Large intestine (tissue), 3 donors: ENCODE data around the gene CPSF4L. TPM values are rescaled to one million over a fixed set of nuclear protein-coding genes. Genes with fewer than 3 reads are reported as not detected.
"Not testable (repeated sequence)": the region's sequence is repeated elsewhere in the genome, so short reads cannot be mapped to it uniquely, and the experiment has no call there.

Source experiments
- DNase-seq, 2 donors: peaks; one replicate each; pipeline versions ENCODE4 v3.0.0 to v3.0.0-alpha.2; 2013
- H3K27ac ChIP-seq: one replicate; pipeline ENCODE4 v1.5.1; 2013; ENCODE audit warnings: low read length
- H3K27me3 ChIP-seq: 2 replicates; pipeline ENCODE4 v1.6.1; 2013; ENCODE audit warnings: low read length; ENCODE audit not compliant: control insufficient read depth, insufficient read depth
- H3K36me3 ChIP-seq: 2 replicates; pipeline ENCODE4 v1.6.1; 2013; ENCODE audit warnings: low read length; ENCODE audit not compliant: control insufficient read depth, insufficient read depth
- H3K4me1 ChIP-seq: one replicate; pipeline ENCODE4 v1.6.1; 2013; ENCODE audit warnings: low read length; ENCODE audit not compliant: control insufficient read depth, insufficient read depth
- H3K4me3 ChIP-seq: one replicate; pipeline ENCODE4 v1.5.1; 2013; ENCODE audit warnings: low read length
- H3K9me3 ChIP-seq: one replicate; pipeline ENCODE4 v1.6.1; 2013; ENCODE audit warnings: mild to moderate bottlenecking, low read depth, low read length, moderate library complexity; ENCODE audit not compliant: control insufficient read depth
- whole genome bisulfite sequencing: methylation state at CpG from one replicate; pipeline ENCODE4 v1.1.5; 2013; ENCODE audit warnings: low lambda C conversion rate; ENCODE audit not compliant: insufficient coverage; 5-methylcytosine and 5-hydroxymethylcytosine counted together
- polyA plus RNA-seq: library from polyadenylated mRNA; unstranded; fragments of 120-200 nt; gene quantifications from one replicate; pipeline ENCODE4 v1.2.1, GENCODE V29; 2013

CPSF4L gene
- polyA plus RNA-seq, 1 donor = 0.21 TPM

- peaks cover 3% of the 10 kb centered on the region for H3K4me1 ChIP-seq
- H3K36me3 ChIP-seq = no peaks in the 10 kb centered on the region
- H3K27ac ChIP-seq = no peak overlapping the region
- no peak for DNase-seq
- no peaks in the 10 kb centered on the region for H3K9me3 ChIP-seq
- 83% methylated on average over 1 of the region's 9 CpGs for WGBS
- H3K27me3 ChIP-seq = no peaks in the 10 kb centered on the region
- H3K4me3 ChIP-seq = no peak overlapping the region
These were observed 7.1 kb upstream of the CPSF4L start for GRCh38 chr17:73268582-73269328.

DNA sequence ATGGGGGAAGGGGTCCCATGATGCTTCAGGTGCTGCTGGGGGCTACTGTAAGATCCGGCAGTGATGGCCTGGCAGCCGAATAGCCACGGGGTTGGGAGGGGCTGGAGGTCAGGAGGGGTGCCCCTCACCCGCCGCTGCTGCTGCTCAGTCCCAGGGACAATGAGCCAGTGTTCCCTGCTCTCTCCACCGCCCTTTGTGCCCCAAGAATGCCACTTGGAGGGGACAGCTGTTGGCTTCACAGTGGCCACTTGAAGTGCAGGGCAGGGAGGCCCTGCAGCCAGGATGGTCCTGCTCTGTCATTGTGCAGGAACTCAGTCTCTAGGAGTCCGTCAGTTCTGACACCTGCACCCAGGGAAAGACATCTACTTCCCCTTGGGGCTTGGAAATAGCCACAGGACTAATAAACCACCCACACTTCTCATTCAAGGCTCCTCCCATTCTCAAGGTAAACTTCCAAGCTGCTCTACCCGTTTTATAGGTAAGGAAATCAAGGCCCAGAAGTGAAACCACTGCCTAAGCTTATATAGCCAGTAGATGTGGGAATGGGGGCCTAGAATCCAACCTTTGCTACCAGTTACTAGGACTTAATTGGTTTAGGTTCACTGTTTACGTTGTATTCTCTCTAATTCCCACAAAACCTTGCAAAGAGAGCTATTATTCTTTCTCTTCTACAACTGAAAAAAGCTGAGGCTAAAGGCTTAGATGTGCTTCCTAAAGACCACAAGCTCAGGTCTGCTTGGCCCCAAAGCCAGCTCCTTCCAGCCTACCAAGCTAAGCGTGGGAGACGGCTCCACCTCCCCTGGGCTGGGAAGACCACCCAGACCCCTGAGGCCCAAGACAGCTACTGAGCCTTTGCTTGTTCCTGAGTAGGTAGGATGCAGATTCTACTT, 6.2 kb upstream of the CPSF4L start:
- H3K27me3 ChIP-seq = no peaks in the 10 kb centered on the region
- H3K27ac ChIP-seq = no peak overlapping the region
- H3K9me3 ChIP-seq = no peaks in the 10 kb centered on the region
- no CpG with 5 or more reads among the region's 11 CpGs for WGBS
- no peaks in the 10 kb centered on the region for H3K36me3 ChIP-seq
- no peak for DNase-seq
- H3K4me1 ChIP-seq = peaks cover 10% of the 10 kb centered on the region
- H3K4me3 ChIP-seq = no peak overlapping the region

- Histone ChIP-seq H3K4me1 (peaks cover 21% of the 10 kb centered on the region), H3K4me3 (no peak overlapping the region), H3K36me3 (no peaks in the 10 kb centered on the region), H3K27me3 (no peaks in the 10 kb centered on the region), H3K27ac (no peak overlapping the region), H3K9me3 (no peaks in the 10 kb centered on the region)
- no CpG with 5 or more reads among the region's 11 CpGs for WGBS
- no peak for DNase-seq
These were observed 5.1 kb upstream of the CPSF4L start for GRCh38 chr17:73266796-73267195.

- Histone ChIP-seq H3K9me3 (no peaks in the 10 kb centered on the region), H3K36me3 (no peaks in the 10 kb centered on the region), H3K27me3 (no peaks in the 10 kb centered on the region), H3K27ac (no peak overlapping the region), H3K4me1 (peaks cover 27% of the 10 kb centered on the region), H3K4me3 (no peak overlapping the region)
- 80% methylated on average over 2 of the region's 24 CpGs for WGBS
- DNase-seq = no peak
These were observed 4.3 kb upstream of the CPSF4L start for GRCh38 chr17:73265646-73266640.

DNA sequence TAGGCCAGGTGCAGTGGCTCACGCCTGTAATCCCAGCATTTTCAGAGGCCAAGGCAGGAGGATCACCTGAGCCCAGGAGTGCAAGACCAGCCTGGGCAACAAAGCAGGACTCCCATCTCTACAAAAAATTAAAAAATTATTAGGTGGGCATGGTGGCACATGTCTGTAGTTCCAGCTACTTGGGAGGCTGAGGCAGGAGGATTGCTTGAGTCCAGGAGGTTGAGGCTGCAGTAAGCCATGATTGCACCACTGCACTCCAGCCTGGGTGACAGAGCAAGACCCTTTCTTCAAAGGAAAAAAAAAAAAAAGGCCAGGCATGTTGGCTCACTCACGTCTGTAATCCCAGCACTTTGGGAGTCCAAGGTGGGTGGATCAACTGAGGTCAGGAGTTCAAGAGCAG, 2.8 kb upstream of the CPSF4L start:
- H3K4me1 ChIP-seq = peaks cover 28% of the 10 kb centered on the region
- H3K27me3 ChIP-seq, H3K4me3 ChIP-seq, H3K9me3 ChIP-seq, DNase-seq, H3K27ac ChIP-seq, H3K36me3 ChIP-seq: not testable (repeated sequence)
- WGBS = no CpG with 5 or more reads among the region's 2 CpGs

DNA sequence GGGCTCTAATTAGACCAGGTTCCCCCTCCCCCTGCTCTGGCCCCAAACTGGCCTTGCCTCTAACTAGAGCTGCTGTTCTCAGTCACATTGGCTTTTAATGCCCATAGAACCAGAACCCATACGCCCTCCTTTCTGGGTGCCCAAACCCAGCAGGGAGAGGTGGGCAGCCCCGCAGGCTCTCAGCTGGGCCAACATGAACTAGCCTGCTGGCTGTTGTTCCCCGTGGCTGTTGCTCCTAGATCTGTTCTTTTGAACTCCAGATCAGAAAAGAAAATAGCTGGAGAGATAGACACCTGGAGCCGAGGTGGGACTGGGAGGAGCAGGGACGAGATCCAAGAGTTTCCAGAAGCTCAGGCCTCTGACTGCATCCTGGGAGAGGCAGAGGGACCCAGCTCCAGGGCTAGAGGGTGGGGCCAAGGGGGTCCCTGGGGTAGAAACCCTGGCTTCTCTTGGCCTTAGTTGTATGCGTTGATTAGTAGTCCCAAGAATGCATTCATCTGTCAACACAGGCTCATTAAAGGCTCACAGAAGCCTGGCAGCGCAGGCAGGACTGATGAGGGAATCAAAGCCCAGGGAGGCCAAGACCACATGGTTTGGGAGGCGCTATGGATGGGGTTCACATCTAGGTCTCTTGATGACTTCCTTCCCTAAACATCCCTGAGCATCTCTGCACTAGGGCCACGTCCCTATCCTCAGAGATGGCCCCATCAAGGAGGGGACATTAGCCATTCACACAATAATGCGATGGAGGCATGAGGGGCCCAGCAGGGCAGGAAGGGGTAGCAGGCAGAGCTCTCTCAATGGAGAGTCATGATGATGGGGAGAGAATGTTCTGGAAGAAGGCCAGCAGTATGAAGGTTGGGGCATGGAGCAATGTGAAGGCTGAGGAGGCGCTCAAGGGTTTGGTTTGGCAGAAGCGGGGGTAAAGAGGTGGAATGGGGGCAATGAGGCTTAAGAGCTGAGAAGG, 1.3 kb upstream of the CPSF4L start:
- H3K9me3 ChIP-seq = no peaks in the 10 kb centered on the region
- H3K36me3 ChIP-seq = no peaks in the 10 kb centered on the region
- H3K27me3 ChIP-seq = no peaks in the 10 kb centered on the region
- H3K27ac ChIP-seq = peak overlapping the region; percentile 54
- H3K4me1 ChIP-seq = peaks cover 28% of the 10 kb centered on the region
- no peak overlapping the region for H3K4me3 ChIP-seq
- DNase-seq = no peak
- no CpG with 5 or more reads among the region's 12 CpGs for WGBS

GRCh38 chr17:73261952-73262675, 434 bp upstream of the CPSF4L start:
- no CpG with 5 or more reads among the region's 19 CpGs for WGBS
- peak; percentile 63 to 86 for DNase-seq
- H3K36me3 ChIP-seq = no peaks in the 10 kb centered on the region
- H3K27ac ChIP-seq = peak overlapping the region; percentile 54
- H3K4me3 ChIP-seq = no peak overlapping the region
- H3K9me3 ChIP-seq = no peaks in the 10 kb centered on the region
- peaks cover 25% of the 10 kb centered on the region for H3K4me1 ChIP-seq
- no peaks in the 10 kb centered on the region for H3K27me3 ChIP-seq

GRCh38 chr17:73257516-73257915, 4.2 kb downstream of the CPSF4L start:
- Histone ChIP-seq H3K9me3 (no peaks in the 10 kb centered on the region), H3K4me3 (no peak overlapping the region), H3K27ac (no peak overlapping the region), H3K4me1 (peaks cover 14% of the 10 kb centered on the region), H3K27me3 (no peaks in the 10 kb centered on the region), H3K36me3 (no peaks in the 10 kb centered on the region)
- no peak for DNase-seq
- no CpG with 5 or more reads among the region's 6 CpGs for WGBS

GRCh38 chr17:73256220-73256619, 5.5 kb downstream of the CPSF4L start:
- Histone ChIP-seq H3K27ac (no peak overlapping the region), H3K9me3 (no peaks in the 10 kb centered on the region), H3K27me3 (no peaks in the 10 kb centered on the region), H3K36me3 (no peaks in the 10 kb centered on the region), H3K4me3 (no peak overlapping the region), H3K4me1 (peaks cover 4% of the 10 kb centered on the region)
- WGBS = no CpG with 5 or more reads among the region's 3 CpGs
- DNase-seq = no peak
